ENCODE data around the gene ENO4. TPM values are rescaled to one million over a fixed set of nuclear protein-coding genes. Genes with fewer than 3 reads are reported as not detected.

Gene ENO4
- total RNA-seq, 1 donor from 2014 or later, result 0.52 TPM

- no peaks in the 10 kb centered on the region for H3K79me2 ChIP-seq (ENCODE audit: insufficient read depth, low read length)
- H2AFZ ChIP-seq (ENCODE audit: low read depth, low read length), result peak overlapping the region; percentile 98
- TF ChIP-seq EZH2 (IDR thresholded peaks at IDR 0.05; ENCODE audit: insufficient read depth, low read length), result no peak
- TF ChIP-seq, protein P1, sequence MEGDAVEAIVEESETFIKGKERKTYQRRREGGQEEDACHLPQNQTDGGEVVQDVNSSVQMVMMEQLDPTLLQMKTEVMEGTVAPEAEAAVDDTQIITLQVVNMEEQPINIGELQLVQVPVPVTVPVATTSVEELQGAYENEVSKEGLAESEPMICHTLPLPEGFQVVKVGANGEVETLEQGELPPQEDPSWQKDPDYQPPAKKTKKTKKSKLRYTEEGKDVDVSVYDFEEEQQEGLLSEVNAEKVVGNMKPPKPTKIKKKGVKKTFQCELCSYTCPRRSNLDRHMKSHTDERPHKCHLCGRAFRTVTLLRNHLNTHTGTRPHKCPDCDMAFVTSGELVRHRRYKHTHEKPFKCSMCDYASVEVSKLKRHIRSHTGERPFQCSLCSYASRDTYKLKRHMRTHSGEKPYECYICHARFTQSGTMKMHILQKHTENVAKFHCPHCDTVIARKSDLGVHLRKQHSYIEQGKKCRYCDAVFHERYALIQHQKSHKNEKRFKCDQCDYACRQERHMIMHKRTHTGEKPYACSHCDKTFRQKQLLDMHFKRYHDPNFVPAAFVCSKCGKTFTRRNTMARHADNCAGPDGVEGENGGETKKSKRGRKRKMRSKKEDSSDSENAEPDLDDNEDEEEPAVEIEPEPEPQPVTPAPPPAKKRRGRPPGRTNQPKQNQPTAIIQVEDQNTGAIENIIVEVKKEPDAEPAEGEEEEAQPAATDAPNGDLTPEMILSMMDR (IDR thresholded peaks at IDR 0.05; ENCODE audit: insufficient read depth, low read depth, low read length), result no peak
- Mint-ChIP-seq H3K4me3 (ENCODE audit: unreplicated experiment) (peak overlapping the region; percentile 92), H3K9me3 (ENCODE audit: unreplicated experiment) (no peaks in the 10 kb centered on the region), H3K27ac (ENCODE audit: unreplicated experiment) (no peak overlapping the region), H3K36me3 (ENCODE audit: low read depth, unreplicated experiment) (peaks cover 3% of the 10 kb centered on the region), H3K27me3 (ENCODE audit: low read depth, unreplicated experiment) (peaks cover 13% of the 10 kb centered on the region), H3K4me1 (ENCODE audit: low read depth, unreplicated experiment) (peaks cover 9% of the 10 kb centered on the region)
- H3K36me3 ChIP-seq (ENCODE audit: insufficient read depth, low read length), result no peaks in the 10 kb centered on the region
- H3K9me3 ChIP-seq (ENCODE audit: insufficient read depth, low read depth, low read length), result no peaks in the 10 kb centered on the region
- no peak overlapping the region for H3K27ac ChIP-seq (ENCODE audit: low read depth, low read length)
- no peaks in the 10 kb centered on the region for H3K27me3 ChIP-seq (ENCODE audit: insufficient read depth, low read length)
- FAIRE-seq, result no peak
- no peaks in the 10 kb centered on the region for H4K20me1 ChIP-seq (ENCODE audit: insufficient read depth, low read length)
- H3K9ac ChIP-seq (ENCODE audit: low read length), result peak overlapping the region; percentile 86
- peaks cover 14% of the 10 kb centered on the region for H3K4me1 ChIP-seq (ENCODE audit: insufficient read depth, low read length)
- H3K4me3 ChIP-seq (ENCODE audit: insufficient read depth, low read depth, low read length), result peak overlapping the region; percentile 82
- H3K4me2 ChIP-seq (ENCODE audit: low read length), result peak overlapping the region; percentile 95
- no peak for DNase-seq (ENCODE audit: low read depth)
These were observed 836 bp downstream of the ENO4 start for GRCh38 chr10:116850058-116850611.

DNA sequence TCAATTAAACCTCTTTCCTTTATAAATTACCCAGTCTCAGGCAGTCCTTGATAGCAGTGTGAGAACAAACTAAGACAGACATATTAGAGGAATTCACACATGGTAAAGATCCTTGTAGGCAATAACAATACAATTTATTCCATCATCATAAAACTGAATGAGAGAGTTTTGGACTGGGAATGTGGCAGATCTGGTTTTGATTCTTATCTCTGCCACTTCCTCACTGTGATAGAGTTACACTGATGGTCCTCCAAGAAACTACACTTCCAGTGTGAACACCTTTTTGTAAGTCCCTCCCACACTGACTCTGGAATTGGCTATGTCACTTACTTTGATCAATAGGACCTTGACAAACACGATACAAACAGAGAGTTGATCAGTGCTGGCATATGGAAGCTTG lies 2.9 kb downstream of the ENO4 start:
- DNase-seq (ENCODE audit: low read depth) (no peak), FAIRE-seq (no peak)
- peaks cover 6% of the 10 kb centered on the region for H3K4me1 Mint-ChIP-seq (ENCODE audit: low read depth, unreplicated experiment)
- H3K4me3 Mint-ChIP-seq (ENCODE audit: unreplicated experiment), result no peak overlapping the region
- H3K27ac ChIP-seq (ENCODE audit: low read depth, low read length), result no peak overlapping the region
- no peaks in the 10 kb centered on the region for H3K27me3 ChIP-seq (ENCODE audit: insufficient read depth, low read length)
- H3K4me2 ChIP-seq (ENCODE audit: low read length), result no peak overlapping the region
- no peaks in the 10 kb centered on the region for H3K9me3 ChIP-seq (ENCODE audit: insufficient read depth, low read depth, low read length)
- no peak overlapping the region for H3K27ac Mint-ChIP-seq (ENCODE audit: unreplicated experiment)
- H3K36me3 Mint-ChIP-seq (ENCODE audit: low read depth, unreplicated experiment), result peaks cover 6% of the 10 kb centered on the region
- H3K36me3 ChIP-seq (ENCODE audit: insufficient read depth, low read length), result no peaks in the 10 kb centered on the region
- H3K27me3 Mint-ChIP-seq (ENCODE audit: low read depth, unreplicated experiment), result peaks cover 13% of the 10 kb centered on the region
- H3K4me3 ChIP-seq (ENCODE audit: insufficient read depth, low read depth, low read length), result no peak overlapping the region
- TF ChIP-seq EZH2 (IDR thresholded peaks at IDR 0.05; ENCODE audit: insufficient read depth, low read length), result no peak
- TF ChIP-seq, protein P1 (IDR thresholded peaks at IDR 0.05; ENCODE audit: insufficient read depth, low read depth, low read length), result no peak
- no peaks in the 10 kb centered on the region for H3K9me3 Mint-ChIP-seq (ENCODE audit: unreplicated experiment)
- no peak overlapping the region for H3K9ac ChIP-seq (ENCODE audit: low read length)
- H4K20me1 ChIP-seq (ENCODE audit: insufficient read depth, low read length), result no peaks in the 10 kb centered on the region
- H2AFZ ChIP-seq (ENCODE audit: low read depth, low read length), result no peak overlapping the region
- no peaks in the 10 kb centered on the region for H3K79me2 ChIP-seq (ENCODE audit: insufficient read depth, low read length)
- peaks cover 14% of the 10 kb centered on the region for H3K4me1 ChIP-seq (ENCODE audit: insufficient read depth, low read length)

DNA sequence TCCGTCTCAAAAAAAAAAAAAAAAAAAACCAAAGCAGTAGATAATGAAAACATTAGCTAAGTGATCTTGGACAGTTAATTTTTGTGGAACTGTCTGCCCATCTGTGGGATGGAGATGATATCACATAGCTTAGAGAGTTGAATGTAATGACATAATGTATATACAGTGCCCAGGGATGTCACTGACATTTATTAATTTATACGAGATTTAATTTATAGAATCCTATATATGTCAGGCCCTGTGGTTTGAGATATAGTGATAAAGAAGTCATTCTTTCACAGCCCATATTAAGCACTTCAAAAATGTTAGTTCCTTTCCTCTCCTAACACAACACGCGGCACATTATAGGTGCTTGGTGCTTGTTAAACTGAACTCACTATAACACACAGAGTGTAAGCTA lies 4.0 kb downstream of the ENO4 start:
- no peak for TF ChIP-seq EZH2 (IDR thresholded peaks at IDR 0.05; ENCODE audit: insufficient read depth, low read length)
- TF ChIP-seq, protein P1 (IDR thresholded peaks at IDR 0.05; ENCODE audit: insufficient read depth, low read depth, low read length), result no peak
- no peaks in the 10 kb centered on the region for H3K9me3 ChIP-seq (ENCODE audit: insufficient read depth, low read depth, low read length)
- H3K4me2 ChIP-seq (ENCODE audit: low read length), result no peak overlapping the region
- no peak for DNase-seq (ENCODE audit: low read depth)
- Mint-ChIP-seq H3K4me3 (ENCODE audit: unreplicated experiment) (no peak overlapping the region), H3K9me3 (ENCODE audit: unreplicated experiment) (peaks cover 5% of the 10 kb centered on the region), H3K27me3 (ENCODE audit: low read depth, unreplicated experiment) (peaks cover 9% of the 10 kb centered on the region), H3K27ac (ENCODE audit: unreplicated experiment) (no peak overlapping the region), H3K36me3 (ENCODE audit: low read depth, unreplicated experiment) (peaks cover 6% of the 10 kb centered on the region), H3K4me1 (ENCODE audit: low read depth, unreplicated experiment) (peaks cover 5% of the 10 kb centered on the region)
- H3K4me1 ChIP-seq (ENCODE audit: insufficient read depth, low read length), result peaks cover 14% of the 10 kb centered on the region
- no peaks in the 10 kb centered on the region for H3K36me3 ChIP-seq (ENCODE audit: insufficient read depth, low read length)
- H4K20me1 ChIP-seq (ENCODE audit: insufficient read depth, low read length), result no peaks in the 10 kb centered on the region
- no peak overlapping the region for H3K9ac ChIP-seq (ENCODE audit: low read length)
- H3K27me3 ChIP-seq (ENCODE audit: insufficient read depth, low read length), result no peaks in the 10 kb centered on the region
- no peaks in the 10 kb centered on the region for H3K79me2 ChIP-seq (ENCODE audit: insufficient read depth, low read length)
- no peak overlapping the region for H3K4me3 ChIP-seq (ENCODE audit: insufficient read depth, low read depth, low read length)
- no peak overlapping the region for H3K27ac ChIP-seq (ENCODE audit: low read depth, low read length)
- FAIRE-seq, result no peak
- H2AFZ ChIP-seq (ENCODE audit: low read depth, low read length), result no peak overlapping the region
